RWPE2 (cell line): ENCODE data around the gene AOPEP.

Experiments used
- ATAC-seq: fragments of 200-7000 bp; cut with Tn5 transposase; 3 replicates; pipeline ENCODE4 v1.9.1; 2021; ENCODE audit warnings: low read depth
- DNase-seq: peaks from one replicate; pipeline ENCODE4 v3.0.0-alpha.2; 2020; ENCODE audit warnings: low spot score
- H3K27ac ChIP-seq: fragments of 450-650 bp; 2 replicates; pipeline ENCODE4 v1.5.1; 2017; ENCODE audit warnings: mild to moderate bottlenecking; ENCODE audit not compliant: poor library complexity, severe bottlenecking
- H3K27me3 ChIP-seq: fragments of 250-450 bp; sonication (Bioruptor Pico); 2 replicates; pipeline ENCODE4 v1.5.1; 2021; ENCODE audit warnings: mild to moderate bottlenecking, moderate library complexity; ENCODE audit not compliant: insufficient read depth, poor library complexity, severe bottlenecking
- H3K36me3 ChIP-seq: fragments of 250-450 bp; sonication (Bioruptor Pico); 2 replicates; pipeline ENCODE4 v1.5.1; 2020; ENCODE audit warnings: low read depth, mild to moderate bottlenecking, moderate library complexity
- H3K4me1 ChIP-seq: fragments of 250-450 bp; sonication (Bioruptor Pico); 2 replicates; pipeline ENCODE4 v1.5.1; 2021; ENCODE audit warnings: mild to moderate bottlenecking, moderate library complexity; ENCODE audit not compliant: insufficient read depth, poor library complexity, severe bottlenecking
- H3K4me3 ChIP-seq: fragments of 250-450 bp; sonication (Bioruptor Pico); 2 replicates; pipeline ENCODE4 v1.5.1; 2021; ENCODE audit warnings: mild to moderate bottlenecking, moderate library complexity; ENCODE audit not compliant: severe bottlenecking
- H3K9me3 ChIP-seq: fragments of 250-450 bp; sonication (Bioruptor Pico); 2 replicates; pipeline ENCODE4 v1.5.1; 2021; ENCODE audit warnings: mild to moderate bottlenecking, moderate library complexity; ENCODE audit not compliant: severe bottlenecking
- TF ChIP-seq, protein P1 (sequence below): fragments of 450-650 bp; IDR thresholded peaks from one replicate; pipeline ENCODE4 v1.5.1; 2017; ENCODE audit warnings: mild to moderate bottlenecking, moderate library complexity; ENCODE audit not compliant: poor library complexity, severe bottlenecking

Gene AOPEP

DNA sequence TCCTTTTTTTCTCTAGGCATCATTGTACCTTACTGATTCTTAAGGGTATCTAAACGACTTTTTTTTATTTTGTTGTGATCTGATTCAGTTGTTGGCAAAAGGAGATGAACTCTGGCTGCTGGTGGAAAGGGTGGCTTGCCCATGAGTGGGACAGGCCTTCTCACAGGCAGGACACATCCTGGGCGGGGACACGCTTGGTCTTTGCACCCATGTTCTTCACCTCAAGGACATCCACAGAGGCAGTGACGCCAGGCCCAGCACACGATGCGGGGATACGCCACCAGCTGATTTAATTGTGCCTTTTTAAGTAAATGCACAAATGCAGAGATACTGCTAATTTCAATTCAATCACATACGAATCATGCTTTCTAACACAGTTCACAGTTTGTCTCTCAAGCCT is 383.0 kb downstream of the AOPEP start:
- no peaks in the 10 kb centered on the region for H3K9me3 ChIP-seq
- peaks cover 27% of the 10 kb centered on the region for H3K4me1 ChIP-seq
- no peak for ATAC-seq
- DNase-seq, result no peak
- H3K27ac ChIP-seq, result no peak overlapping the region
- no peaks in the 10 kb centered on the region for H3K27me3 ChIP-seq
- TF ChIP-seq, protein P1, sequence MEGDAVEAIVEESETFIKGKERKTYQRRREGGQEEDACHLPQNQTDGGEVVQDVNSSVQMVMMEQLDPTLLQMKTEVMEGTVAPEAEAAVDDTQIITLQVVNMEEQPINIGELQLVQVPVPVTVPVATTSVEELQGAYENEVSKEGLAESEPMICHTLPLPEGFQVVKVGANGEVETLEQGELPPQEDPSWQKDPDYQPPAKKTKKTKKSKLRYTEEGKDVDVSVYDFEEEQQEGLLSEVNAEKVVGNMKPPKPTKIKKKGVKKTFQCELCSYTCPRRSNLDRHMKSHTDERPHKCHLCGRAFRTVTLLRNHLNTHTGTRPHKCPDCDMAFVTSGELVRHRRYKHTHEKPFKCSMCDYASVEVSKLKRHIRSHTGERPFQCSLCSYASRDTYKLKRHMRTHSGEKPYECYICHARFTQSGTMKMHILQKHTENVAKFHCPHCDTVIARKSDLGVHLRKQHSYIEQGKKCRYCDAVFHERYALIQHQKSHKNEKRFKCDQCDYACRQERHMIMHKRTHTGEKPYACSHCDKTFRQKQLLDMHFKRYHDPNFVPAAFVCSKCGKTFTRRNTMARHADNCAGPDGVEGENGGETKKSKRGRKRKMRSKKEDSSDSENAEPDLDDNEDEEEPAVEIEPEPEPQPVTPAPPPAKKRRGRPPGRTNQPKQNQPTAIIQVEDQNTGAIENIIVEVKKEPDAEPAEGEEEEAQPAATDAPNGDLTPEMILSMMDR, result no peak
- peaks cover 54% of the 10 kb centered on the region for H3K36me3 ChIP-seq
- no peak overlapping the region for H3K4me3 ChIP-seq

DNA sequence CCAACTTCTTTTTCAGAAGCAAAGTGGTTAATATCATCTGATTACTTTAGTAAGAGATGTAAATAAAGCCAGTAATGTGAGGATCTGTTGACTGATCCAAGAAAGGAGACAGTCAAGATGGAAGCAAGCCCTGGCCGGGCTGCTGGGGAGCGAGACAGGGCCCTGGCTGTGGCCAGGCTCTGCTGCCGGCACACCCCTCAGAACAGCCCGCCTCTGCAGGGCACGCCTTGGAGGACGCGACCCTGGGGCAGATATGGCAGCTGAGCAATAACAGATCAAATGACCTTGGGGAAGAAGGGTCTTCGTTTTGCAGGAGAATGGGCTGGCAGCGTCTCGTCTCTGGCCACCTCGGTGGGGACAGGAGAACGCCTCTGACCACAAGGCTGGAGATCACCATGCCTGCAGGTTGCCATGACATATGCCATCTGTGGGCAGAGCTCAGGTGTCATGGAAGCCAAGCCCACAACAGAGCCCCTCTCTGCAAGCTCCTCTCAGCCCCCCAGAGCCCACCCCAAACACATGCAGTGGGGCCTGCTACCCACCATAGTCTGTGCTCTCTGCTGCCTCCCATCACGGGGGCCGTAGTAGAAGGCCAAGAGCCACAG is 384.5 kb downstream of the AOPEP start:
- H3K27ac ChIP-seq, result no peak overlapping the region
- no peak overlapping the region for H3K4me3 ChIP-seq
- peaks cover 53% of the 10 kb centered on the region for H3K36me3 ChIP-seq
- TF ChIP-seq, protein P1, result no peak
- no peaks in the 10 kb centered on the region for H3K9me3 ChIP-seq
- peaks cover 14% of the 10 kb centered on the region for H3K4me1 ChIP-seq
- ATAC-seq, result no peak
- no peaks in the 10 kb centered on the region for H3K27me3 ChIP-seq
- DNase-seq, result no peak

DNA sequence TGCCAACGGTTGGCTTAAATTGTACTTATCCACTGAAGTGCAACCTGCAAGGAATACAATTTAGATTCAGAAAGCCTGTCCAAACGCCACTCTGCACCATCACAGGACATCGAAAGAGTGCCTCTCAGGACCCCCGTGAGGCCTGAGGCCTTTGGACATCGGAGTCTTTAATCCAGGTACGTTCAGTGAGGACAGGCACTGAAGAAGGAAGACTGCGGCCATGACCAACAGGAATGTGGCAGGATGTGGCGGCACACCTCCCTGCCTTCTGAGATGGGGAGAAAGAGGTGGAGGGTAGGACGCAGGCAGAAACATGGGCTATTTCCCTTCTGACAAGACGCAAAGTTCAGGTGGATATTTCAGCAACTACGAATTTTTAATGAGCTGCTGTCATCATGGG is 385.2 kb downstream of the AOPEP start:
- DNase-seq (no peak), ATAC-seq (no peak)
- no peaks in the 10 kb centered on the region for H3K27me3 ChIP-seq
- H3K27ac ChIP-seq, result no peak overlapping the region
- H3K4me1 ChIP-seq, result peaks cover 10% of the 10 kb centered on the region
- H3K9me3 ChIP-seq, result no peaks in the 10 kb centered on the region
- TF ChIP-seq, protein P1, result no peak
- H3K36me3 ChIP-seq, result peaks cover 46% of the 10 kb centered on the region
- H3K4me3 ChIP-seq, result no peak overlapping the region

DNA sequence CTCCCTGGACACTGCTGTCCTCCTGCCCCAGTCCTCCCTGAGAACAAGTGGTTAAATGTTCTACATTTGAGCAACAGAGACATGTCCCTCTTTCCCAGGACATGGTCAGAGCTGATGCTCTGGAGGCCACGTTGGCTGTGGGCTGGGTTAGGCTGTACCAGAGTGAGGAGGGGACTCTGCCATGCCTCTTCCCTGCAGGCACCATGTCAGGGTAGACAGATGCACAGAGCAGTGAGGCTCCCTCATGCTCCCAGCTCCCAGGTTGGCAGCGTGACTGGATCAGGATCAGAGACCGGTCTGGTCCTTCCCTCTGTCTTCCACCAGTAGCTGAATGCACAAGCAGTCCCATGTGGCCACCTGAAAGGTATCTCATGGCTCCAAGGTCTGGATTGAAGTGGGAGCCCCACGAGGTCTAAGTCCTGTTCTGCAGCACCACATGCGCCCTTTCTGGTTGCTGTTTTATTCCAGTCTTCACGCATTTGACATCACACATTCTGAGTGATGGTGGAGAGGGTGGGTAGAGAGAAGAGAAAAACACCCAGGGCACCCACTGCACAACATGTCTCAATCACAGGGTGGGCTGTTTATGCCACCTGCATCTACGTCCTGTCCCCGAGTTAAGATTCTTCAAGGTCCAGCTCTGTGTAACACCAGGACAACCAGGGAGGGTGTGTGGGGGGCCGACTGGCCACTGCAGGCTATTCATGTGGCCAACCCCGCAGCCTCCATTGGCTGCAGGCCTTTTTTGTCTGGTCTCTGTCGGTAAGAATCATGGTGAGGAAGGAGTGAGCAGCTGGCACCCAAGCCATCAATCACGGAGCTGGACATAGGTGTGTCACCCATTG is 386.2 kb downstream of the AOPEP start:
- no peak overlapping the region for H3K27ac ChIP-seq
- ATAC-seq, result no peak
- no peak for DNase-seq
- peaks cover 37% of the 10 kb centered on the region for H3K36me3 ChIP-seq
- no peaks in the 10 kb centered on the region for H3K27me3 ChIP-seq
- no peak overlapping the region for H3K4me3 ChIP-seq
- TF ChIP-seq, protein P1, result no peak
- H3K4me1 ChIP-seq, result peaks cover under 1% of the 10 kb centered on the region
- no peaks in the 10 kb centered on the region for H3K9me3 ChIP-seq

DNA sequence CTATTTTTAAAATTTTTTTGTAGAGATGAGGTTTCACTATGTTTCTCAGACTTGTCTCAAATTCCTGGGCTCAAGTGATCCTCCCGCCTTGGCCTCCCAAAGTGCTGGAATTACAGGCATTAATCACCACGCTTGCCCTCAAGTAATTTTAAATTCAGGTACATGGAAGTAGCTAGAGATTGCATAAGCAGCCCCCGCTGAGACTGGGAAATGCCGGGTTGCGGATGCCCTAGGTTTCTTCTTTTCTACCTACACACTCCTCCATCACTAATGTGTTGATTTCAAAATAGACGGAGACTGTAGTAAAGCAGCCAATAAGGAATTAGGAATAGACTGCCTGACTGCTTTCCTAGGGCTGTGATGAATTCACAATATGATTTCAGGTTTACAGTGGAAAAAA is 388.6 kb downstream of the AOPEP start:
- ATAC-seq, result no peak
- no peak overlapping the region for H3K4me3 ChIP-seq
- peaks cover 14% of the 10 kb centered on the region for H3K36me3 ChIP-seq
- H3K9me3 ChIP-seq, result no peaks in the 10 kb centered on the region
- DNase-seq, result no peak
- no peak overlapping the region for H3K27ac ChIP-seq
- no peaks in the 10 kb centered on the region for H3K4me1 ChIP-seq
- TF ChIP-seq, protein P1, result no peak
- H3K27me3 ChIP-seq, result no peaks in the 10 kb centered on the region
